ENCODE results near the gene GRID2. TPM values are rescaled to one million over a fixed set of nuclear protein-coding genes. Genes with fewer than 3 reads are reported as not detected.

The GRID2 gene
- total RNA-seq, 1 donor from 2014 or later = not detected

DNA sequence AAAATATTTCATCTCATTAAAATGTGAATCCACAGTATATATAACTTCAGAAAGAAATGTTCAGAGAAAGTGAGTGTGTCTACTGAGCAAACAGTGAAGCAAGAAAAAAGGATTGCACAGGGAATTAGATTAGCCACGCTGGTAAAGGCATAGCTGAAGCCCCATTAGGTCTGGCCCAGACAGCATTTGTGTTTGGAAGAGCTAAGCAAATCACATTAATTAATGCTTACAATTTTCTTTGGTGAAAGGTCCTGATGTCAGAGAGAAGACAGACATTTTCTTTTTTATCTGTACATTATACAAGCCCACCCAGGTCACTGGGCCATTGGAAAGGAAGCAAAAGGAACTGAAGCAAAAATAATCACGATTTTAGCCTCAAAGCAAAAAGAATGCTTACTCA, 354.6 kb downstream of the GRID2 start:
- H3K27ac Mint-ChIP-seq (ENCODE audit: unreplicated experiment) = no peak overlapping the region
- peaks cover 2% of the 10 kb centered on the region for H3K27me3 Mint-ChIP-seq (ENCODE audit: unreplicated experiment)
- no peaks in the 10 kb centered on the region for H3K36me3 Mint-ChIP-seq (ENCODE audit: unreplicated experiment)
- no peak for TF ChIP-seq CTCF (IDR thresholded peaks at IDR 0.05)
- no peak for DNase-seq (ENCODE audit: extremely low spot score, unreplicated experiment)
- no peaks in the 10 kb centered on the region for H3K9me3 Mint-ChIP-seq (ENCODE audit: unreplicated experiment)
- H3K4me3 Mint-ChIP-seq (ENCODE audit: unreplicated experiment) = no peak overlapping the region
- H3K4me1 Mint-ChIP-seq (ENCODE audit: unreplicated experiment) = no peaks in the 10 kb centered on the region

DNA sequence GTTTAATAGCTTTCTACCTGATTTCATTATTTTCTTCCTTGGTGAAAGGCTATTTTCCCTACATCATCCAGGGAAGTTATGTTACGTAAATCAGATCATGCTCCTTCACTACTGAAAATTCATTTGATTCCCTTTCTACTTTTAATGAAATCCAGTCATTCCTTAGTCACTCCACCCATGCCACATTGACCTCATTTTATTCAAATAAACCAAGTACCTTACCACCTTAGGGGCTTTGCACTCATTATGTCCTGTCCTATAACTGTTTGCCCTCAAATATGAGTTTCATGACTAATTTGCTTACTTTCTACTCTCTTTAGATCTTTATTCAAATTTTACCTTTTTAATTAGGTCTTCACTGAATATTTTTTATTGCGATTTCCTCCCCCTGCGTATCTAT, 374.0 kb downstream of the GRID2 start:
- Mint-ChIP-seq H3K9me3 (ENCODE audit: unreplicated experiment) (no peaks in the 10 kb centered on the region), H3K27me3 (ENCODE audit: unreplicated experiment) (no peaks in the 10 kb centered on the region), H3K36me3 (ENCODE audit: unreplicated experiment) (no peaks in the 10 kb centered on the region), H3K4me3 (ENCODE audit: unreplicated experiment) (no peak overlapping the region), H3K27ac (ENCODE audit: unreplicated experiment) (no peak overlapping the region), H3K4me1 (ENCODE audit: unreplicated experiment) (no peaks in the 10 kb centered on the region)
- TF ChIP-seq CTCF (IDR thresholded peaks at IDR 0.05) = no peak
- DNase-seq (ENCODE audit: extremely low spot score, unreplicated experiment) = no peak

DNA sequence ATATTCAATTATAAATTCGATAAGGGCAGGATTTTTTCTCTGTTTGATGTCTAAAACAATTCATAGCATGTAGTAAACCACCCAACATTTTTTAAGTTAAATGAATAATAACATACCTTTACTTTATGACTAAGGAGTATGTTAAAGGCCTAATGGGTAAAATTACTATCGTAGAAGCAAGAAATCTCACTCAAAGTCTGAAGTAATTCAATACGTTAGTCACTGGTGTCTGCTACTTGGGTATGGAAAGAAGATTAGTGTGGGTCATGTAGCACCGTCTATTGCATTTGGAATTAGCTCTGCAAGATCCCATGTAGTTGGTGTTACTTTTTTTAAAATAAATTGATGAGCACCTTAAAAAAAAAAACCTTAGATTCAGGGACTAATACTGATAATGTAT, 374.5 kb downstream of the GRID2 start:
- no peak for TF ChIP-seq CTCF (IDR thresholded peaks at IDR 0.05)
- DNase-seq (ENCODE audit: extremely low spot score, unreplicated experiment) = no peak
- H3K27ac Mint-ChIP-seq (ENCODE audit: unreplicated experiment) = no peak overlapping the region
- H3K27me3 Mint-ChIP-seq (ENCODE audit: unreplicated experiment) = no peaks in the 10 kb centered on the region
- H3K36me3 Mint-ChIP-seq (ENCODE audit: unreplicated experiment) = no peaks in the 10 kb centered on the region
- no peak overlapping the region for H3K4me3 Mint-ChIP-seq (ENCODE audit: unreplicated experiment)
- no peaks in the 10 kb centered on the region for H3K4me1 Mint-ChIP-seq (ENCODE audit: unreplicated experiment)
- no peaks in the 10 kb centered on the region for H3K9me3 Mint-ChIP-seq (ENCODE audit: unreplicated experiment)

DNA sequence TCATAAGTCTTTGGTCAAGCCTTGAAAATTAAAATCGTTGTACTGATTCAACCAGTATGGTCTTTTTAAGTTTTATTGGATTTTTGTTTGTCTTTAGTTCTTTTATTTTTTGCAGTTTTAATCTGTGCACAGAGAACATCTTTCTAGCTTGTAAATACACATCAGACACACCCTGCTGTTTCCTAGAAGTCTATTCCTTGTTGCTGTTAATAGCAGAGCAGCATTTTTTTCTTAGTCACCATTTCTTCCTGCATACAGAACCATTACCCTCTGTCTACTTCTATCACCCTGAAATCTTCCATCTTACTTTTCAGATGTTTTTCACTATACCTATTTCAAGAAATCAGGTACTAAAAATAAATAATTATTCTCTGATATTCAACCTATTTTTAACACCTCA, 375.4 kb downstream of the GRID2 start:
- no peaks in the 10 kb centered on the region for H3K9me3 Mint-ChIP-seq (ENCODE audit: unreplicated experiment)
- H3K36me3 Mint-ChIP-seq (ENCODE audit: unreplicated experiment) = no peaks in the 10 kb centered on the region
- no peak overlapping the region for H3K4me3 Mint-ChIP-seq (ENCODE audit: unreplicated experiment)
- H3K4me1 Mint-ChIP-seq (ENCODE audit: unreplicated experiment) = no peaks in the 10 kb centered on the region
- H3K27ac Mint-ChIP-seq (ENCODE audit: unreplicated experiment) = no peak overlapping the region
- DNase-seq (ENCODE audit: extremely low spot score, unreplicated experiment) = no peak
- no peak for TF ChIP-seq CTCF (IDR thresholded peaks at IDR 0.05)
- no peaks in the 10 kb centered on the region for H3K27me3 Mint-ChIP-seq (ENCODE audit: unreplicated experiment)

DNA sequence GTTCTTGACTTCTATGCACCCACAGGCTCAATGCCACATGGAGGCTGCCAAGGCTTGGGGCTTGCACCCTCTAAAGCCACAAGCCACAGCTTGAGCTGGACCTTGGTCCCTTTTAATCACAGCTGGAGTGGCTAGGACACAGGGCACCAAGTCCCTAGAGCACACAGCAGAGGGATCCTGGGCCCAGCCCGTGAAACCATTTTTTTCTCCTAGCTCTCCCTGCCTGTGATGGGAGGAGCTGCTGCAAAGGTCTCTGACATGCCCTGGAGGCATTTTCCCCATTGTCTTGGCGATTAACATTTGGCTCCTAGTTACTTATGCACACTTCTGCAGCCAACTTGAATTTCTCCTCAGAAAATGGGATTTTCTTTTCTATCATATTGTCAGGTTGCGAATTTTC, 410.9 kb downstream of the GRID2 start:
- Mint-ChIP-seq H3K9me3 (ENCODE audit: unreplicated experiment) (no peaks in the 10 kb centered on the region), H3K27ac (ENCODE audit: unreplicated experiment) (no peak overlapping the region), H3K36me3 (ENCODE audit: unreplicated experiment) (no peaks in the 10 kb centered on the region), H3K27me3 (ENCODE audit: unreplicated experiment) (no peaks in the 10 kb centered on the region), H3K4me3 (ENCODE audit: unreplicated experiment) (no peak overlapping the region), H3K4me1 (ENCODE audit: unreplicated experiment) (no peaks in the 10 kb centered on the region)
- TF ChIP-seq CTCF (IDR thresholded peaks at IDR 0.05) = no peak
- DNase-seq (ENCODE audit: extremely low spot score, unreplicated experiment) = no peak
